Upper lobe of left lung (tissue), 4 donors: Measurements from ENCODE around the gene OR8D1.

Experiments
- CTCF ChIP-seq, 6 experiments: fragments of 450-650 bp in 4 of 6; fragments of 200-600 bp in 2 of 6; sonication (generic) in 2 of 6; IDR thresholded peaks; one replicate each; pipeline ENCODE4 v1.5.1; 2016 to 2019; ENCODE audit warnings: antibody characterized with exemption in 6 of 6
- EP300 ChIP-seq, 4 donors: sonication (generic); formaldehyde crosslinking; IDR thresholded peaks; one replicate each; pipeline ENCODE4 v1.5.1; 2017; ENCODE audit warnings: antibody characterized with exemption in 4 of 4, control low read depth in 2 of 4
- POLR2A ChIP-seq, 4 donors: fragments of 450-650 bp; IDR thresholded peaks; one replicate each; pipeline ENCODE4 v1.5.1; 2016 to 2017; ENCODE audit warnings: antibody characterized with exemption in 4 of 4, mild to moderate bottlenecking in 2 of 4
- POLR2AphosphoS5 ChIP-seq, 2 donors: sonication (generic); formaldehyde crosslinking; IDR thresholded peaks; one replicate each; pipeline ENCODE4 v1.5.1; 2017; ENCODE audit warnings: antibody characterized with exemption in 2 of 2

GRCh38 chr11:124307093-124307492 is 6.7 kb downstream of the OR8D1 start:
- no peak for TF ChIP-seq POLR2A (IDR thresholded peaks at IDR 0.05)
- no peak for TF ChIP-seq CTCF (IDR thresholded peaks at IDR 0.05)
- TF ChIP-seq EP300 (IDR thresholded peaks at IDR 0.05): no peak
- TF ChIP-seq POLR2AphosphoS5 (IDR thresholded peaks at IDR 0.05): no peak
